HG03095 (cell line): ENCODE results near the gene GRM1.

ENCODE experiments used
- ATAC-seq: cut with Tn5 transposase; IDR thresholded peaks from one replicate; pipeline ENCODE4 v1.9.1; 2021; ENCODE audit warnings: moderate library complexity; ENCODE audit not compliant: unreplicated experiment

Gene GRM1

DNA sequence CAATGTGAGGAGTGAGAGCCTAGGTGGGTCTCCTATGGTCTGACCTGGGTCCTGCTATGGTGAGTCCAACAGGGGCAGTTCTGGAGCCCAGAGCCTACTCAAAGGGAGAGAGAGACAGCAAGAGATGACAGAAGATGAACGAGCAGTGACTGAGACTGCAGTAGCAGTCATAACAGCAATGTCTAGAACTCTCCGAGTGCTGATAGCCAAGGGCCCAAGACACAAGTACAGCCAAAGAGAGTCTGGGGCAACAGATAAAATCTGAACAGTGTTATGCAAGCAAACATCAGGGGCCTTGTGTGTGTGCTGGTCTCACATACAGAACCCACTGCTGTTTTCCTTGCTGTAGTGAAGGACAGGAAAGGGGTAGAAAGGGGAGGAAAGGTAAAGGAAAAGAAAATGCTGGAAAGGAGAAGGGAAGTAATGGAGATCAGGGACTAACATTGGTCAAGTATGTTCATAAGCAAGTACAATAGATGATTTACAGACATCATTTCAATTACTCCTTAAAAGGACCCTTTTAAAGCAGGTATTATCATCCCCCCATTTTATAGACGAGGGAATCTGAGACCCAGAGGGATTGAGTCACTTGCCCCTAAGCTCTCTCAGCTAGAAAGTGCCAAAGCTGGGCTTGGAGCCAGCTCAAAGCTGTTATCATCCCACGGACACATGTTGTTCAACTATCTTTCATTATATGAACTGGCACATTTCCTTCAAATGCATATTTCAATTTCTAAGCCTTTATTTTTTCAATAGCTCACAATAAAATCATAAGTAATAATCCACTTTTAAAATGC lies 332.5 kb downstream of the GRM1 start:
- no peak for ATAC-seq

DNA sequence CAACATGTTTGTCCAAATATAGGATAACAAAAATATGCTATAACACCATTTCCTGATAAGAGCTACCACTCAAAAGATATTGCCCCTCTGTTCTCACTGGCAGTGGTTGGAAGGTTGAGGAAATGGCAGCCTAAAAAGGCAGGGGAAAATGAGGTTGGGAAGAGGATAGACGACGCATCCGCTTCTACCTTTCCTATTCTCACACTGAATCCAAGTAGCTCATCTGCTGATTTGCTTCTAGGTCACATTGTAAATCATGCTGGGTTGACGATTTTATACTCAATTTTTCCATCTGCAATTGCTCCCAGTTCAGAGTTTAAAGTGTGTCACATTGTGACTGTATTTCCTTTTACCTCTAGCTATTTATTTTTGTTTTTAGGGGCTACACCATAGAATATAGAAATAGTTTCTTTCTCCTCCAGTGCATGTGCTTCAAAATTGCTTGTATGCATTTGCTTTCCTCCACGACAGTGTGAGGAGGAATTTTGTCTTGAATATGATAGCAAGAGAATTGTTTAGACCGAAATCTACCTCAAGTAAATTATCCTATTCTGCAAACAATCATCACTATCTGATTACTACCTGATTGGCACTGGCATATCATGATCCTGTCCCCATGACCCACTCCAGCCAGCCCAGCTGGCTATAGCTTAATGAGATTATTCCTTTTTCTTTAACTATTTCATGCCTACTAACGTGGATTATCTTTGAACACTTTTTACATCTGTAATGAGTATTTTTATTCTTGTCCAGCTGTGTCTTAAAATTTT lies 335.2 kb downstream of the GRM1 start:
- ATAC-seq, result no peak

DNA sequence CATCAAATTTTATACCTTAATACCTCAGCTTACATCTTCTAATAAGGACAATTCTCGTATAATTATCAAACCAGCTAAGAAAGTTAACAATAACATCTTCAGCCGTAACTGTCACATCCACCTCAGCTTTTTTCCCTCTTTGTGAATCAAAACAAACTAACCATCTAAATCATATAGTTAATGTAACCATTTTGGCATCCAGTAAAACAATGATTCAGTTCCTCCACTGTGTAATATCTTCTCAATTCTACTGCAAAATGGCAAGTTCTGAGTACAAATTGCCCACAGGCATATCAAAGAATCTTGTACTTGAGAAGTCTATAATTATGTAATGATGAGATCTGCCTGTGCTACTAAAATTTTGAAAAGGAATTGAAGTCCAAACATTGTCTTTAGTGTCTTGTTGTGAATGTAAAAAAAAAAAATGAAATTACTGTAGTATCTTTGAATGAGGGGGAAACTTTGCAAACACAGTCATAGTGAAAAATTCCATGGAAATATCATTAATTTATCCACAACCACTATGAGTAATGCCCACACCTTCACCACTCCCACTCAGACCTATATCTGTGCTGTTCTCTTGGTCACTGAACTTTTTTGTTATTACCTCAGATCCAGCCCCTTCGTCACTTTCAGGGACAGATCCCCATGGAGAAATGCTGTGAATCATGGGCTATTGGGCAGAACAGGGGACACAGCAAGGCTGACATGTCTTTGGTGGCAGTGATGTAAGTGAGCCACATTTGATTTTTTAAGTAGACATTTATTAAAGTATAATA lies 336.1 kb downstream of the GRM1 start:
- no peak for ATAC-seq

DNA sequence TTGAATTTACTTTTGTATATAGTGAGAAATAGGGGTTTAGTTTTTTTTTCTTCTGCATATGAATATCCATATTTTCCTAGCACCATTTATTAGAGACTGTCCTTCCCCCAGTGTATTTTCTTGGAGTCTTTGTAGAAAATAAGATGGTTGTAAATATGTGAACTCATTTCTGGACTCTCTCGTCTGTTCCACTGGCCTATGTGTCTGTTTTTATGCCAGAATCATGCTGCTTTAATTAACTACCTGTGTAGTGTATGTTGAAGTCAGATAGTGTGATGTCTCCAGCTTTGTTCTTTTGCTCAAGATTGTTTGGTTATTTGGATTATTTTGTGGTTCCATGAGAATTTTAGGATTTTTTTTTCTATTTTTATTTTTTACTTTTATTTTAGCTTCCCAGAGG lies 338.2 kb downstream of the GRM1 start:
- ATAC-seq, result no peak

DNA sequence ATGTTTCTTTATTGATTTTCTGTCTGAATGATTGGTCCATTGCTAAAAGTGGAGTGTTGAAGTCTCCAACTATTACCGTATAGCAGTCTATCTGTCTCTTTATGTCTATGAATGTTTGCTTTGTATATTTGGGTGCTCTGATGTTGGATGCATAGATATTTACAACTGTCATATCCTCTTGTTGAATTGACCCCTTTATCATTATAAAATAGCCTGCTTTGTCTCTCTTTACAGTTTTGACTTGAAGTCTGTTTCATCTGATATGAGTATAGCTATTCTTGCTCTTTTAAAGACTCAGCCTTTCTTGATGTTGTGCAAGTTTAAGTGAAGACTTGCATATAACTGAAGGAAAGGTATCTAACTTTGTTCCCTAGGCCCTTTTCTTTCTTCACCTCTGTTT lies 341.0 kb downstream of the GRM1 start:
- ATAC-seq, result no peak

DNA sequence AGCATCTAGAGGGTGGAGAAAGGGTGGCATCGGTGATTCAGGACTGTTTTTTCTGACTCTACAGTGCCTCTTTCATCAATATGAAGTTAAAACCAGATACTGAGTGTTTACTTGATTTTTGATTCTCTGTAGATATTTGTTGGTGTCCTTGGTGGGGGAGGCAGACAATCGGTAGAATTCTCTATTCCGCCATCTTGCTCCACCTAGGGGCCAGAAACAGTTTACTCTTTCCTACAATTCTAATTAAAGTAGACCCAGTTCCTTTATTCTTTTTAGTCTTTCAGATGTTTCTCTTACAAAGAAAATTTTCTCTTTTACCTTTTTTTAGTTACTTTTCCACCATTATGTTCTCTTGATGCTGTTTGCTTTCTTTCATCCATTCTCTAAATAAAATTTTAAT lies 352.6 kb downstream of the GRM1 start:
- ATAC-seq, result no peak

DNA sequence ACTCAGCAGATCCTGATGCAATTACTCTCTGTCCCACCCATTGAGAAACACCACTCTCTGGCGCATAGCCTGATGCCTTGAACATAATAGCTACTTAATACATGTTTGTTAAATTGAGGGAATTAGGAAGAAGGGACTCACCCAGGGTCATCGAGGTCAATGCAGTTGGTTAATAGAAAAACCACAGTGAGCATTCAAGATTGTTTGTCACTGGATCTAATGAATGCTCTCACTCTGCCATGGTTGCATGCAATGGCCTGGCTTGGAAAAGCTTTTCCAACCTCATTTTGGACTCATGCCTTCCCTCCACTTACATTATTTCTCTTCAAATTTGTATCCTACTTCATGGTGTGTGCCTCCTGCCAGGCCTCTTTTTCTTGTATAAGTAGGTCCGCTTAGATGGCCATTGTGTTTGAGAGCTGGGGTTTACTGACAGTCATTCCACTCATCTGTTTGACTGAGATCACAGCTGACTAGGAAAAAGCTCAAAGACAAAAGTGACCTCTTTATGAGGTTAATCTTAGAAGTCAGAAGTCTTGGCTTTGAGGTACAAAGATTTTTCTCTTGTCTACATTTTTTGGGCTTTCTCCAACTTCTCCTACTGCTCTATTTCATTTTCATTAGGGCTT lies 360.0 kb downstream of the GRM1 start:
- ATAC-seq, result no peak

DNA sequence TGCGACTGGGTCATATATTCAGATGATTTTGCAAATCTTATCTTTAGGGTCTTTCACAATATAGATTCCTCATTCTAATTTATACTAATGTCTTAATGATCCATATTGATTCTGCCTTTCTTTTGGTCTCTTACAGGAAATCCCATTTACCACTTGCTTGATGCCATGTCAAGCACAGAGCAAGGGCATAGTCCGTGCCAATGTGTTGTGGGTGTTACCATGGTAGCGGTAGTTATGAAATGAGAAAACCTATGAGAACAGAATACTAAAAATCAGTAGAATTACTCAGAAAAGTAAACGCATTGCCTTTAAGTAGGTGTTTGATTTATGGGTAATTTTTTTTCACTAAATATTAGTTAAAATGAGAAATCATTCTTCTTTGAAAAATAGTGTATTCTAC lies 360.9 kb downstream of the GRM1 start:
- ATAC-seq, result no peak

DNA sequence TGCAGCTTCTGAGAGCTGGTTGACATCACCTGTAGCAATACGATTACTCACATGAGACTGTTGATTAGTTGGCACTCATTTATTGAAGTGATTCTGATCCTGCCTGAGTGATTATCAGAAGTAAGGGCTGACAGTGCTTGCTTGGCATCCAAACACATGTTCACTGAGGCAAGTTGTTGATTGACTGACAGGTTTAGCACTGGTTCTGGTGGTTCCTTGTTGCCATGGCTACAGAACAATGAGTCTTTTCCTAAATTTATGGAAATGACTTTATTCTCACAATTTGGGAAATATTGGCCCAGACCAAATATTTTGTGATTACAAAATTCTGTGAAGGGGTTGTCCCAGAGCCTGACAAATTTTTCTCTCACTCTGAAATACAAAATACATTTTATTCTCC lies 368.8 kb downstream of the GRM1 start:
- no peak for ATAC-seq

DNA sequence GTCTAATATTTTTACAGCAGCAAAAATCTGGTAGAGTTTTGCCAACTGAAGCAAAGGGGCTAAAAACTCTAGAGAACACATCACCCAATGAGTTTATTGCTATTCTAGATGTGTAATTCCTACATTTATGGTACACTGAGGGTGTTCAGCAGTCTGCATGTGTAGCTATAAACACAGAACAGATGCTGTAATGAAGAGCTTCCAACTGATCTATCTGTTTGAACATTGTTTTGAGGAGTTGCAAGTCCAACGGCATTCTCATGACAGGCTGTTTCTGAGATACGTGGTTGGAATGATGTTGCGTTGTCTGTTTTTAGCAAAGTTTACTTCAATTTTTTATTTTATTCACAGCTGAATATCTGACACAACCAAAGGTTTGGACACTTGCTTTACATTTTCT lies 373.6 kb downstream of the GRM1 start:
- no peak for ATAC-seq

DNA sequence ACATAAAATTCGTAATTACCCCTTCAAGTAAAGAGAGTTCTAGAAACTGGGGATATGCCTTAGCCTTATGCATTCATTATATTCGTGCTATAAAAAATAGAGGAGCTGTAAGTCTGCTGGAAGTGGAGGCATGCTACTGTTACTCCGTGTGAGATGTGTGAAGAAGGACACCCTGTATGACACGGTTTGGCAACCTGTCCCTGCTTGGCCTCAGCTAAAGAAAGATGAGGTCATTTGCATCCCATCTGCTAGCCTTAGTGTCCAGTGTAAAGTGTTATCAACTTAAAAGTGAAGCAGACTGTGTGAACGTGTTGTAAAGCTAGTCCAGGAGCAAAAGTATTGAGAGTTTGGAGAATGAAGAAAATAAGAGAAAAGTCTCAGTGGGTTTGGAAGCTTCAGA lies 379.7 kb downstream of the GRM1 start:
- ATAC-seq, result no peak

DNA sequence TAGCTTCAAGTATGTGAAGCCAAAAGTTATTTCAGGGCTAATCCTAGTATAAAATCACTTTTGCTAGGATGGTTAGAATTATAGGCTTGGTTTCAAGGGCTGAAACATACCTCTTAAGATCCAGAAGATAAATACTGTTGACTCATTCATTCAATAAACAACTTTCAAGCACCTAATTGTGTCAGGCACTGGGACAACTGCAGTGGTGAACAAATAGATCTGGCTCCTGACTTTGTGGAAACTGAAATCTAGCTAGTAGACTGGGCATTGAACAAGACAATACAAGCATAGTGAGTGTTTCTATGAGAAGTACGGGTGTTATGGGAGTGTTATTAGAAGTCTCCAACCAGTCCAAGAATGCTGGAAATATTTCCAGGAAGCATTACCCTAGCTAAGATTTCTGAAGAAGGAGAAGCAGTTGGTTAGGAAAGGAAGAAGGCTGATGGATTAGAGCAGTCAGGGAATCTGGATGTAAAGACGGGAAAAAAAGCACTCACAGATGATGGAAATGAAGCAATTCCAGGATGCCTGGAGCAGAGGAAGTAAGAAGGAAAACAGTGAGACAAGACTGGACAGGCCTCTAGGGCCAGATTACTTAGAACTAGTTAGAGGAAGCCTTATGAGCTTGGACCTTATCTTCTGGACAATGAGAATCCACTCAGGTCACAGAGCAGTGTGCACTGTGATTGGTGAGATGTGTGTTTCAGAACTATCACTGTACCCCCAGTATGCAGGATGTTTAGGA lies 382.2 kb downstream of the GRM1 start:
- ATAC-seq, result no peak

DNA sequence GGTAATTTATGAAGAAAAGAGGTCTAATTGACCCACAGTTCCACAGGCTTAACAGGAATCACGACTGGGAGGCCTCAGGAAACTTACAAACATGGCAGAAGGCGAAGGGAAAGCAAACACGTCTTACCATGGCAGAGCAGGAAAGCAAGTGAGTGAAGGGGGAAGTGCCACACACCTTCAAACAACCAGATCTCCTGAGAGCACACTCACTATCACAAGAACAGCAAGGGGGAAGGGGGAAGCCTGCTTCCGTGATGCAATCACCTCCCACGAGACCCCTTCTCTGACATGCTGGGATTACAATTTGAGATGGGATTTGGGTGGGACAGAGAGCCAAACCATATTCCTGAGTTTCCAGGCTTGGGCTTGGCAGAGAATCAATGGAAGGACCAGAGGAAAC lies 390.7 kb downstream of the GRM1 start:
- ATAC-seq, result no peak

DNA sequence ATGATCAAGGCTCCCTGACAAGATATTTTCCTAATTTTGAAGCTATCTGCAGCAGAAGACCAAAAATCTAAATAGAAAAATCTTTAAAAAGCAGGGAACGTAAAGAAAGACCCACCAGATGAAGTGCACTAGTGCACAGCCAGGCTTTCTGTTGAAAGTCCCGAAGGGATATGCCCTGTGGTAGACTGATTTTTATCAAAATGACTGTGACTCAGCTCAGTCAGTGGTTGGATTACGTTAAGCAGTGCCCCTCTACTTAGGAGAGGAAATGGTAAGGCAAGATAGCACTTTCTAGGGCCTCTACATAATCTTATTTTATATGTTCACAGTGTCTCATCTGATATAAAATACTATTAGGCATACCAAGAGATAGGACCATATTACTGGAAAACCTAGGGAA lies 391.4 kb downstream of the GRM1 start:
- no peak for ATAC-seq

DNA sequence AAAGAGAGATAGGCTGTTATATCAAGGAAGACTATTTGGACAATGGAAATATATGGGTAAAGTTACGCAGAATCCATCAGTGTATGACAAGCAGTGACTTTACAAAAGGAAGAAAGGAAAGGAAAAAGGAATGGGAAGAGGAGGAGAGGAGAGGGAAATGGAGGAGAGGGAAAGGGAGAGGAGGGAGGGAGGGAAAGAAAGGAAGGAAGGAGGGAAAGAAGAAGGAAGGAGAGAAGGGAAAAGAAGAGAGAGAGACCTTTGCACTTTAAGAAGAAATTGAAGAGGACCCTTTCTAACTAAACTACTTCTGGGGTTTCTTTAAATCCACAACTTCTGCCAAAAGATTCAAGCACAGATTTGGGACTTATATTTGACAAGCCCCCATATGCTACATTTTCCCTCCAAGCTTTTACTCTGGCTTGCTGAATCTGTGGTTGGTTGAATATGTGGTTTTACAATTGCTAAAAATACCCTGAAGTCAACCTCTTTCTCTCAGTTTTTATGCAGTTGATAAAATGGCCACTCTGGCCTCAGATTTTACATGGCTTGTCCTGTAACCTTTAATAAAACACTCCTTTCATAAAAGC lies 394.0 kb downstream of the GRM1 start:
- no peak for ATAC-seq

DNA sequence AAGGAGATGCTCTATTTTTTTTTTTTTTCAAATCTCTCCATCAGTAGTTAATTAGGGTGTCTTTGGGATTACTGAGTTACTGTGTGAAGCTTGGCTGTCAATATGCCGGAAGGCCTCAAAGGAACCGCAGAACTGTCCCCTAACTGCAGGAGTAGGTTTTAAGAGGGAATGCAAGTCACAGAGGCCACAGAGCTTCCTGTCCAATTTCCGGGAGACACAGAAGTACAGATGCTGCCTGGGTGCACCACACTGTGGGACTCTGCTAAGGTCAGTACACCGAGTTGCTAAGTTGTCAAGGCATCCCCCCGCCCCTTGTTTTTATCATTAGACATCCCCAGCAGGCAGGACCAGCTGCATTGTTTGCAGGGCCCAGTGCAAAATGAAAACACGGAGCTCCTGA lies 394.6 kb downstream of the GRM1 start:
- ATAC-seq, result no peak

DNA sequence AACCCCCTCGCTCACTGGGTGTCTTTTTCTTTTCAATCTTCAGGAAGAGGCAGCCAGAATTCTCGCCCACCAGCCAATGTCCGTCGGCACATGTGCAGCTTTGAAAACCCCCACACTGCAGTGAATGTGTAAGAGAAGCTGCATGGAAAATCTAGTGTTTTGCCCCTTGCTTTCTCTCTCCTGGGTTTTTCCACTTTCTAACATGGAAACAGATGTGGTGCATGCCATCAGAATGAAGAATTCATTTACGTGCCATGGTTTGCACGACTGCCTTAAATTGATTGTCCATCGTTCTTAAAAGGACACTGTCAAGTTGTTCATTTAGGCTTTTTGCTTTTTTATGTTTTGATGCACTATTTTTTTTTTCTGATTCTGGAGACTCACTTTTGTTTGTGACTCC lies 397.7 kb downstream of the GRM1 start:
- no peak for ATAC-seq

DNA sequence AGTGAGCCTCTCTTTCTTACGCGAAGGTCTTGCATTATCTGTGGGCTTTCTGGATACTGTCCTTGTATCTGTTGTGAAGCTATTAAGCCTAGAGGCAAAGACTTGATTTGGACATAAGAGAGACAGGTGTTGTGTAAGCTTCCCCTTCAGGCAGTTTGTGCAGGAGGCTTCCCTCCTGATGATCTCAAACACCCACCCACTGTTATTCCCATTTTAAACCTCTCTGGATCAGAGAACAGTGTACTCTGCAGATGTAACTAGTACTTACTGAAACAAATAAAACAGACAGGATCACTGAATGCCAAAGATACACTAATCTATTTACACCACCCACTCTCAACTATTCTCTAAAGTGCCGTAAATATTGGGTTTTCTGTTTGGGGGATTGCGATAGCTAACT lies 401.0 kb downstream of the GRM1 start:
- no peak for ATAC-seq

DNA sequence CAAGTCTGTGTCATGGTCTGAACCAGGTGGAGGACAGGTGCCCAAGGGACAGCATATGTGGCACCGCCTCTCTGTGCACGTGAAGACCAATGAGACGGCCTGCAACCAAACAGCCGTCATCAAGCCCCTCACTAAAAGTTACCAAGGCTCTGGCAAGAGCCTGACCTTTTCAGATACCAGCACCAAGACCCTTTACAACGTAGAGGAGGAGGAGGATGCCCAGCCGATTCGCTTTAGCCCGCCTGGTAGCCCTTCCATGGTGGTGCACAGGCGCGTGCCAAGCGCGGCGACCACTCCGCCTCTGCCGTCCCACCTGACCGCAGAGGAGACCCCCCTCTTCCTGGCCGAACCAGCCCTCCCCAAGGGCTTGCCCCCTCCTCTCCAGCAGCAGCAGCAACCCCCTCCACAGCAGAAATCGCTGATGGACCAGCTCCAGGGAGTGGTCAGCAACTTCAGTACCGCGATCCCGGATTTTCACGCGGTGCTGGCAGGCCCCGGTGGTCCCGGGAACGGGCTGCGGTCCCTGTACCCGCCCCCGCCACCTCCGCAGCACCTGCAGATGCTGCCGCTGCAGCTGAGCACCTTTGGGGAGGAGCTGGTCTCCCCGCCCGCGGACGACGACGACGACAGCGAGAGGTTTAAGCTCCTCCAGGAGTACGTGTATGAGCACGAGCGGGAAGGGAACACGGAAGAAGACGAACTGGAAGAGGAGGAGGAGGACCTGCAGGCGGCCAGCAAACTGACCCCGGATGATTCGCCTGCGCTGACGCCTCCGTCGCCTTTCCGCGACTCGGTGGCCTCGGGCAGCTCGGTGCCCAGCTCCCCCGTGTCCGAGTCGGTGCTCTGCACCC lies 405.2 kb downstream of the GRM1 start:
- no peak for ATAC-seq
